Activated naive CD8-positive, alpha-beta T cell treated with anti-CD3 and anti-CD28 coated beads, Interleukin-2, amount 10 ng/mL, durations not matched to agents 7 days and 5 days (primary cell): ENCODE data around the gene C14orf180. TPM values are rescaled to one million over a fixed set of nuclear protein-coding genes. Genes with fewer than 3 reads are reported as not detected.
"Not testable (repeated sequence)": the region's sequence is repeated elsewhere in the genome, so short reads cannot be mapped to it uniquely, and the experiment has no call there.

Experiments used
- ATAC-seq: fragments of 150-1000 bp; cut with Tn5 transposase; one replicate; pipeline ENCODE4 v1.10.0; 2021; ENCODE audit warnings: low read depth, moderate library complexity
- POLR2A ChIA-PET: fragments of 350-600 bp; sonication (Branson Sonifier 250); formaldehyde crosslinking; loops from one replicate; lab custom pipeline; 2021; ENCODE audit warnings: antibody characterized with exemption; lab: Charles Lee
- DNase-seq: peaks from one replicate; pipeline ENCODE4 v3.0.0; 2021
- H3K27ac Mint-ChIP-seq: one replicate; pipeline ENCODE4 v1.8.0; 2022; ENCODE audit warnings: mild to moderate bottlenecking, mixed read lengths
- H3K27me3 Mint-ChIP-seq: one replicate; pipeline ENCODE4 v1.8.0; 2022; ENCODE audit warnings: mild to moderate bottlenecking, moderate library complexity, mixed read lengths
- H3K36me3 Mint-ChIP-seq: one replicate; pipeline ENCODE4 v1.8.0; 2021; ENCODE audit warnings: mild to moderate bottlenecking, mixed read lengths
- H3K4me1 Mint-ChIP-seq: one replicate; pipeline ENCODE4 v1.8.0; 2021; ENCODE audit warnings: mixed read lengths
- H3K4me3 Mint-ChIP-seq: one replicate; pipeline ENCODE4 v1.8.0; 2022; ENCODE audit warnings: mild to moderate bottlenecking, moderate library complexity, mixed read lengths
- H3K9me3 Mint-ChIP-seq: one replicate; pipeline ENCODE4 v1.8.0; 2021; ENCODE audit warnings: mixed read lengths
- total RNA-seq, 2 experiments: library from RNA; stranded (reverse); gene quantifications; one replicate each; pipeline ENCODE4 v1.2.3, GENCODE V29; 2021

C14orf180 gene
- total RNA-seq, 2 experiments from 2014 or later: not detected

DNA sequence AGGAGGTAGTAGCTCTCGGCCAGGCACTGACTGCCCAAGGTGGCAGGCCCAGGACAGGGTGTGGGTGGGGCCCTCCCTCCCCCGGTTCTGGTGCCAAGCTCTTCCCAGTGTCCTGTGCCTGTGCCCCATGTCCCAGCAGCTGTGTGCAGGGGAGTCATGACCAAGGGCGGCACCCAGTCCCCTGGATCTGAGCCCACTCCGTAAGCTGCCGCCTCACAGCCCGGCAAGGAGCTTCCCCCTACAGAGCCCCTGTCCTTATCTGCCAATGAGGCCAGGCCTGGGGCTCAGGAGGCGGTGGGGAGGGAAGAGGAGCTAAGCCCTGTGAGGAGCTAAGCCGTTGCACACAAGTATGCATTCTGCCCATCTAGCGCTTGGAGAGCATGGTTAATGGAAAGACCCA, 5.6 kb upstream of the C14orf180 start:
- H3K27me3 Mint-ChIP-seq: no peaks in the 10 kb centered on the region
- ATAC-seq (no peak), DNase-seq (no peak)
- POLR2A ChIA-PET: no interaction called here
- no peak overlapping the region for H3K27ac Mint-ChIP-seq
- no peak overlapping the region for H3K4me3 Mint-ChIP-seq
- no peaks in the 10 kb centered on the region for H3K36me3 Mint-ChIP-seq
- no peaks in the 10 kb centered on the region for H3K4me1 Mint-ChIP-seq
- no peaks in the 10 kb centered on the region for H3K9me3 Mint-ChIP-seq

DNA sequence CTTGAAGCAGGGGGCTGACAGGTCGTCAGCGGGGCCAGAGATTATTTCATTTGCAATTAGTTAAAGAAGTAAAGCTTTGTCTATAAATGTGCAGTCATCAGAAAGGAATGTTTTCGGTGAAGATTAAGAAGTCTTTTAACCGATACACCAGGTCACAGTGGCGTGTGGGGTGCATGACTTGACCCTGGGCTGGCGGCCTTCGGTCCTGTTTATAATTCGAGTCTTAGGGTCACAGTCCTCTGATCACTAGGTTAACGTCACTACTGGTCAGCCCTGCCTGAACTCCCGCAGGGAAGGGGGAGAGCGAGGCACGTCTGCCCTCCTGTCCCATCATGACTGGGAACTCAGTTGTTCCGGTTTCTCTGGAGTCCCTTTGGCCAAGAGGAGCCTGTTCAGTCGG, 5.0 kb upstream of the C14orf180 start:
- ATAC-seq (no peak), DNase-seq (no peak)
- POLR2A ChIA-PET: no interaction called here
- H3K4me1 Mint-ChIP-seq: no peaks in the 10 kb centered on the region
- H3K27me3 Mint-ChIP-seq: no peaks in the 10 kb centered on the region
- H3K4me3 Mint-ChIP-seq: no peak overlapping the region
- H3K27ac Mint-ChIP-seq: no peak overlapping the region
- H3K9me3 Mint-ChIP-seq: no peaks in the 10 kb centered on the region
- H3K36me3 Mint-ChIP-seq: no peaks in the 10 kb centered on the region

DNA sequence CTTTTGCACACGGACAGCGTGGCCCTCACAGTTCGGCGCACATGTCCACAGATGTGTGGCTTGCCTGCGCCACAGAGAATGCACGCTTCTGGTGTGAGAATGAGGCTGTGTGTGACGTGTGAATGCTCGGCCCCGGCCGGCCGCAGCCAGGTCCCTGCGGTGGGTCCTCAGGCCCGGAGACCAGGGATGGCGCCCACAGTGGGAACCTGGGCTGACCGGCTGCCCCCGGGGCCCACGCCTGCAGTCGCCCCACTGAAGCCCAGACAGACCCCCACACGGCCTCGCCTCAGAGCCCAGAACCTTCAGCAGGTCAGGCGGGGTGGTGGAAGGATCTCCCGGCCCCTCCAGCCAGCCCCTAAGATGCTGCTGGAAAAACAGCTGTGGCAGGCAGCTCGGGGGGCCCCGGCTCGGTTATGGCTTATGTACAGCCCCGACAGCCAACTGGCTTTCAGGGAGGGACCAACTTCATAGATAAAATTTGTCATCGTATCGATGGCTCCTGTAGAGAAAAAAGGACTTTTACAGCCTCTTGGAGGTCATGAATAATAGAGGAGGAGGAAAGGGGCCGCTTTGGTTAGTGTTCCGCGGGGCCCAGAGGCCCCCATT, 4.5 kb upstream of the C14orf180 start:
- H3K36me3 Mint-ChIP-seq: no peaks in the 10 kb centered on the region
- no peaks in the 10 kb centered on the region for H3K4me1 Mint-ChIP-seq
- no peaks in the 10 kb centered on the region for H3K27me3 Mint-ChIP-seq
- no peak overlapping the region for H3K4me3 Mint-ChIP-seq
- no peaks in the 10 kb centered on the region for H3K9me3 Mint-ChIP-seq
- H3K27ac Mint-ChIP-seq: no peak overlapping the region
- ATAC-seq (no peak), DNase-seq (no peak)
- POLR2A ChIA-PET: no interaction called here

- H3K4me3 Mint-ChIP-seq: no peak overlapping the region
- POLR2A ChIA-PET: no interaction called here
- no peaks in the 10 kb centered on the region for H3K9me3 Mint-ChIP-seq
- no peaks in the 10 kb centered on the region for H3K27me3 Mint-ChIP-seq
- H3K36me3 Mint-ChIP-seq: no peaks in the 10 kb centered on the region
- DNase-seq (no peak), ATAC-seq (no peak)
- no peaks in the 10 kb centered on the region for H3K4me1 Mint-ChIP-seq
- no peak overlapping the region for H3K27ac Mint-ChIP-seq
Observed at GRCh38 chr14:104576232-104576969, 3.2 kb upstream of the C14orf180 start.

DNA sequence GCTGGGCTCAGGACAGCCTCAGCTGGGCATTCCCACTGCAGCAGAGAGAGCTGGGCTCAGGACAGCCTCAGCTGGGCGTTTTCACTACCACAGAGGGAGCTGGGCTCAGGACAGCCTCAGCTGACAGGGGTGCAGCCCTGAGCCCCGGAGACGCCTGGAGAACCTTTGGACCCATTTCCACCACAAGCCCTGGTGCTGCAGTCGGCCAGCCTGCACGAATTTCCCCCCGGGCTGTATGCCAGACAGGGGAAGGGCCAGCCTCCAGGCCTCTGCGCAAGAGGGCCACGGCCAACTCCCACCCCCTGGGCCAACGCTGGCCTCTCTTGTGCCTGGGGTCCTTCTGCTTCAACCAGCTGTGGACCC, 2.6 kb upstream of the C14orf180 start:
- no peaks in the 10 kb centered on the region for H3K36me3 Mint-ChIP-seq
- no peaks in the 10 kb centered on the region for H3K4me1 Mint-ChIP-seq
- POLR2A ChIA-PET: no interaction called here
- no peaks in the 10 kb centered on the region for H3K27me3 Mint-ChIP-seq
- H3K27ac Mint-ChIP-seq: no peak overlapping the region
- no peak for DNase-seq
- ATAC-seq: no peak
- no peak overlapping the region for H3K4me3 Mint-ChIP-seq
- no peaks in the 10 kb centered on the region for H3K9me3 Mint-ChIP-seq

DNA sequence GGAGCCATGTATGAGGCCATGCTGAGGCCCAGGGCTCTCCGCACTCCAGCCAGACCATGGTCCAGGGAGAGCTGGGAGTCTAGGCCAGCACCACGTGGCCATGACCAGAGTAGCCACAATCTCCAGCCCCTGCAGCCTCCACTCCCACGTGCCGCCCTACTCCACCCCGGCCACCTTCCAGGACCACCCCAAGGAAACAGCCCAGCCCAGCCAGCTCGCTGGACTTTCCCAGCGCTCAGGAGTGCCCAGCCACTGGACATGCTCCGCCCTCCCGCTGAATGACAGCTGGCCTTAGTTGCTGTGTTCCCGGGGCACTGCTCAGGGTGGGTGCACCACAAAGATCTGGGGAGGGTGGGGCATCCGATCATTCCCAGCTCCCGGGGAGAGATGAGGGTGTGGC, 2.1 kb upstream of the C14orf180 start:
- Mint-ChIP-seq H3K9me3 (no peaks in the 10 kb centered on the region), H3K27me3 (no peaks in the 10 kb centered on the region), H3K4me3 (no peak overlapping the region), H3K27ac (no peak overlapping the region), H3K36me3 (no peaks in the 10 kb centered on the region), H3K4me1 (no peaks in the 10 kb centered on the region)
- POLR2A ChIA-PET: no interaction called here
- DNase-seq: no peak
- ATAC-seq: no peak

GRCh38 chr14:104577847-104578301, 1.7 kb upstream of the C14orf180 start:
- Mint-ChIP-seq H3K4me3 (no peak overlapping the region), H3K27me3 (no peaks in the 10 kb centered on the region), H3K9me3 (no peaks in the 10 kb centered on the region), H3K4me1 (no peaks in the 10 kb centered on the region), H3K36me3 (no peaks in the 10 kb centered on the region), H3K27ac (no peak overlapping the region)
- ATAC-seq (no peak), DNase-seq (no peak)
- POLR2A ChIA-PET: no interaction called here

DNA sequence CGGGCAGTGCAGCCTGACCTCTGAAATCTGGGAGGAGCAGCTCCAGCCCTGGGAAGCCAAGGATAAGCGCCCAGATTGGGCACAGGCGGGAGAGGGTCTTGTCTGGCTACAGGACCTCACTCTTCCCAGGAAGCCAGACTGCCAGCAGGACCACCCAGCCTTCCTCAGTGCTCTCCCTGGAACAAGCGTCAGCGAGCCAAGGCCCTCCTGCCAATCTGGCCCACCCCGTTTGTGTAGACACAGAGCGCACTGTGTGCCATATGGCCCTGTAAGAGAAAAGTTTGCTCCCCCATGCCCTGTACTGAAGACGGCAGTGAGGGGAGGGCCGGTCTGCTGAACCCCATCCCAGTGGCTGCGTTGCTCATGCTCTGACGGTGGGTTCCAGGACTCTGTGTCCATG, 1.2 kb upstream of the C14orf180 start:
- POLR2A ChIA-PET: no interaction called here

DNA sequence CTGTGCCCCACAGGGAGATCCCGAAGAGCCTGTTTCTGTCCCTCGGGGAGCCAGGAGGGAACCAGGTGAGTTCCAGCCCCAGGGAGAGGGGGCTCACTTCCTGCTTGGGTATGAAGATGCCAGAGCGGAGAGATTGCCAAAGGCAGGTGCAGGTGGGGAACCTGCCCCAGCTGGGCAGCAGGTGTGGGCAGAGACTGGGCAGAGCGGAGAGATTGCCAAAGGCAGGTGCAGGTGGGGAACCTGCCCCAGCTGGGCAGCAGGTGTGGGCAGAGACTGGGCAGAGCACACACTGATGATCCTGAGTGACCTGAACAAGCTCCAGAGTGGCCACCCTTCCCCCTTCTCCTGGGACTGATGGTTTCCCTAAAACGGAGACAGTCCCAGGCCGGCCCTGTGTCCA, 375 bp downstream of the C14orf180 start:
- H3K4me3 Mint-ChIP-seq, ATAC-seq, POLR2A ChIA-PET, H3K9me3 Mint-ChIP-seq, DNase-seq, H3K36me3 Mint-ChIP-seq, H3K4me1 Mint-ChIP-seq, H3K27me3 Mint-ChIP-seq, H3K27ac Mint-ChIP-seq: not testable (repeated sequence)

More for the DNA sequence above, 1.2 kb upstream of the C14orf180 start:
- H3K4me1 Mint-ChIP-seq: no peaks in the 10 kb centered on the region
- H3K36me3 Mint-ChIP-seq: no peaks in the 10 kb centered on the region
- H3K27me3 Mint-ChIP-seq: no peaks in the 10 kb centered on the region
- no peak overlapping the region for H3K27ac Mint-ChIP-seq
- H3K9me3 Mint-ChIP-seq: no peaks in the 10 kb centered on the region
- H3K4me3 Mint-ChIP-seq: no peak overlapping the region
- DNase-seq: no peak
- ATAC-seq: no peak

- Mint-ChIP-seq H3K4me3 (no peak overlapping the region), H3K27ac (no peak overlapping the region), H3K4me1 (no peaks in the 10 kb centered on the region), H3K9me3 (no peaks in the 10 kb centered on the region), H3K27me3 (no peaks in the 10 kb centered on the region), H3K36me3 (no peaks in the 10 kb centered on the region)
- POLR2A ChIA-PET: no interaction called here
- no peak for ATAC-seq
- no peak for DNase-seq
Observed at GRCh38 chr14:104580961-104581360, 1.4 kb downstream of the C14orf180 start.

DNA sequence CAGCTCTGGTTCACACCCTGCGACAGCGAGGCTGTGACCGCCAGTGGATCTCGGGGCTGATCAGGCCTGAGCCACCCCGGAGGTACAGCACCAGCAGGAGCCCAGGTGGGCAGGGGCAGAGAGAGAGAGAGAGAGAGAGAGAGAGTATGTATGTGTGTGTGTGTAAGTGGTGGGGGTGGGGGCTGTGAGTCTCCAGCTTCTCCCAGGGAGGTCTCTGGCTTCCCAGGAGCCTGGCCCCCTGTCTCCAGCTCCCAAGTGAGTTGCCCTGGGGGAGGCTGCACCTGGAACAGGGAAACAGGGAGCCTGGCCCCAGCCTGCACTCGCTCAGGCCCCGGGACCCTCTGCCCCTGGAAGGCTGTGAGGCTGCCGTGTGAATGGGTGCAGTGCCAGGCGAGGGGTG, 2.0 kb downstream of the C14orf180 start:
- POLR2A ChIA-PET: no interaction called here

DNA sequence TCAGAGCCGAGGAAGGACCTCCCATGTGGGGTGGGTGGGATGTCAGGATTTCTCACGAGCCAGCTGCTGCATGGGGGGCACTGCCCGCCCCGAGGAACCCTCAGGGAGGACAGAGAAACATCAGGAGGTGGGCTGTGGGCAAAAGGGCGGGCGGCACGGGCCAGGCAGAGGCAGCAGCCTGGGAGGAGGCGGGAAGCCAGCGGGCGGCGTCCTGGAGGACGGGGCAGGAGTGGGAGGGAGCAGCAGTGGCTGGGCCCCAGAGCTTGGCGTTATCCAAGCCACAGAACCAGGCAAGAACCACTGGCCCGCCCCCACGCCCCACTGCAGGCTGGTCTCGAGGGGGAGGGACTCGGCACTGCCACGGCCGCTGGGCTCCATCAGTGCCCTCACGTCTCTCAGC, 2.4 kb downstream of the C14orf180 start:
- no peak overlapping the region for H3K27ac Mint-ChIP-seq
- H3K27me3 Mint-ChIP-seq: no peaks in the 10 kb centered on the region
- POLR2A ChIA-PET: no interaction called here
- ATAC-seq (no peak), DNase-seq (no peak)
- no peaks in the 10 kb centered on the region for H3K4me1 Mint-ChIP-seq
- no peak overlapping the region for H3K4me3 Mint-ChIP-seq
- no peaks in the 10 kb centered on the region for H3K36me3 Mint-ChIP-seq
- H3K9me3 Mint-ChIP-seq: no peaks in the 10 kb centered on the region

More for the DNA sequence above, 2.0 kb downstream of the C14orf180 start:
- H3K27ac Mint-ChIP-seq: no peak overlapping the region
- DNase-seq (no peak), ATAC-seq (no peak)
- H3K36me3 Mint-ChIP-seq: no peaks in the 10 kb centered on the region
- H3K9me3 Mint-ChIP-seq: no peaks in the 10 kb centered on the region
- H3K27me3 Mint-ChIP-seq: no peaks in the 10 kb centered on the region
- H3K4me1 Mint-ChIP-seq: no peaks in the 10 kb centered on the region
- H3K4me3 Mint-ChIP-seq: no peak overlapping the region

- Mint-ChIP-seq H3K4me3 (no peak overlapping the region), H3K9me3 (no peaks in the 10 kb centered on the region), H3K27me3 (no peaks in the 10 kb centered on the region), H3K36me3 (no peaks in the 10 kb centered on the region), H3K27ac (no peak overlapping the region), H3K4me1 (no peaks in the 10 kb centered on the region)
- ATAC-seq (no peak), DNase-seq (no peak)
- POLR2A ChIA-PET: no interaction called here
Observed at GRCh38 chr14:104582662-104583061, 3.1 kb downstream of the C14orf180 start.
